Liver (tissue), 9 donors: ENCODE results near the gene CYP2R1. TPM values are rescaled to one million over a fixed set of nuclear protein-coding genes. Genes with fewer than 3 reads are reported as not detected.

ENCODE experiments used
- DNase-seq: peaks from one replicate; pipeline ENCODE4 v3.0.0-alpha.2; 2017; ENCODE audit warnings: low spot score
- H3K27ac ChIP-seq, 2 donors: one replicate each; pipeline ENCODE4 v1.7.0; 2013; ENCODE audit warnings: inconsistent platforms in 2 of 2, low read length in 2 of 2, control low read depth in 1 of 2, low read depth in 1 of 2, mild to moderate bottlenecking in 1 of 2
- H3K27me3 ChIP-seq, 4 donors: one replicate each; pipeline versions ENCODE4 v1.6.1 to v1.7.0; 2013; ENCODE audit warnings: low read length in 3 of 4, inconsistent platforms in 1 of 4, mild to moderate bottlenecking in 1 of 4, moderate library complexity in 1 of 4; ENCODE audit not compliant: control insufficient read depth in 4 of 4, insufficient read depth in 4 of 4
- H3K36me3 ChIP-seq, 4 donors: one replicate each; pipeline versions ENCODE4 v1.6.1 to v1.7.0; 2013; ENCODE audit warnings: low read length in 3 of 4, mild to moderate bottlenecking in 3 of 4, low read depth in 1 of 4, moderate library complexity in 1 of 4; ENCODE audit not compliant: control insufficient read depth in 4 of 4, insufficient read depth in 3 of 4
- H3K4me1 ChIP-seq, 4 donors: one replicate each; pipeline versions ENCODE4 v1.6.1 to v1.7.0; 2013; ENCODE audit warnings: low read length in 3 of 4, mild to moderate bottlenecking in 3 of 4, moderate library complexity in 1 of 4; ENCODE audit not compliant: control insufficient read depth in 4 of 4, insufficient read depth in 4 of 4
- H3K4me3 ChIP-seq, 3 donors: one replicate each; pipeline versions ENCODE4 v1.6.1 to v1.7.0; 2013; ENCODE audit warnings: low read length in 3 of 3, control low read depth in 1 of 3, low read depth in 1 of 3, mild to moderate bottlenecking in 1 of 3
- H3K9ac ChIP-seq, 2 donors: one replicate each; pipeline ENCODE4 v1.7.0; 2013; ENCODE audit warnings: low read length in 2 of 2, mild to moderate bottlenecking in 2 of 2, moderate library complexity in 2 of 2, control low read depth in 1 of 2, low read depth in 1 of 2
- H3K9me3 ChIP-seq, 4 donors: one replicate each; pipeline versions ENCODE4 v1.6.1 to v1.7.0; 2013; ENCODE audit warnings: low read length in 3 of 4; ENCODE audit not compliant: control insufficient read depth in 4 of 4
- CTCF ChIP-seq: fragments of 150-350 bp; IDR thresholded peaks from 2 replicates; pipeline ENCODE4 v1.5.1; 2017; ENCODE audit warnings: improper control_type of control experiment, low read depth, low read length; ENCODE audit not compliant: missing input control
- FOXA1 ChIP-seq: IDR thresholded peaks from 2 replicates; pipeline ENCODE4 v1.6.1; 2016; ENCODE audit warnings: antibody characterized with exemption
- FOXA2 ChIP-seq: IDR thresholded peaks from 2 replicates; pipeline ENCODE4 v1.6.1; 2016; ENCODE audit warnings: antibody characterized with exemption
- HNF4A ChIP-seq, 2 donors: conservative IDR thresholded peaks; 2 replicates each; pipeline ENCODE4 v1.6.1; 2016; ENCODE audit warnings: antibody characterized with exemption in 2 of 2, mild to moderate bottlenecking in 2 of 2
- JUND ChIP-seq, 2 donors: IDR thresholded peaks; 2 replicates each; pipeline ENCODE4 v1.6.1; 2016; ENCODE audit warnings: antibody characterized with exemption in 2 of 2
- MAX ChIP-seq: IDR thresholded peaks from 2 replicates; pipeline ENCODE4 v1.6.1; 2016; ENCODE audit warnings: antibody characterized with exemption
- NR2F2 ChIP-seq: IDR thresholded peaks from 2 replicates; pipeline ENCODE4 v1.6.1; 2016; ENCODE audit warnings: antibody characterized with exemption
- RAD21 ChIP-seq, 2 donors: IDR thresholded peaks; 2 replicates each; pipeline ENCODE4 v1.6.1; 2016; ENCODE audit warnings: antibody characterized with exemption in 2 of 2, mild to moderate bottlenecking in 2 of 2
- REST ChIP-seq: IDR thresholded peaks from 2 replicates; pipeline ENCODE4 v1.6.1; 2016; ENCODE audit warnings: antibody characterized with exemption, mild to moderate bottlenecking
- RXRA ChIP-seq, 2 donors: IDR thresholded peaks; 2 replicates each; pipeline ENCODE4 v1.6.1; 2017 to 2018; ENCODE audit warnings: antibody characterized with exemption in 2 of 2, mild to moderate bottlenecking in 1 of 2
- SP1 ChIP-seq: IDR thresholded peaks from 2 replicates; pipeline ENCODE4 v1.6.1; 2018; ENCODE audit warnings: antibody characterized with exemption, mild to moderate bottlenecking
- TAF1 ChIP-seq: conservative IDR thresholded peaks from 2 replicates; pipeline ENCODE4 v1.6.1; 2016; ENCODE audit warnings: antibody characterized with exemption, mild to moderate bottlenecking
- YY1 ChIP-seq: IDR thresholded peaks from 2 replicates; pipeline ENCODE4 v1.6.1; 2016; ENCODE audit warnings: antibody characterized with exemption, mild to moderate bottlenecking
- ZBTB33 ChIP-seq: IDR thresholded peaks from 2 replicates; pipeline ENCODE4 v1.6.1; 2016; ENCODE audit warnings: antibody characterized with exemption
- WGBS: extraction: QIAGEN DNeasy Blood & Tissue Kit; methylation state at CpG from one replicate; pipeline ENCODE4 v1.1.7; 2013; 5-methylcytosine and 5-hydroxymethylcytosine counted together
- polyA plus RNA-seq, 2 donors: library from polyadenylated mRNA; stranded (reverse) in 1 of 2; unstranded in 1 of 2; fragments of 200-250 nt in 1 of 2; fragments of >200 nt in 1 of 2; fragmentation: Nextera tagmentation in 1 of 2; extraction: Ambion mirVana in 1 of 2; gene quantifications; one replicate each; pipeline versions ENCODE4 v1.2.1 to v1.2.3, GENCODE V29; 2013 to 2015
- total RNA-seq, 2 donors: library from RNA; depleted of rRNA; stranded (reverse); fragments of >200 nt; gene quantifications; one replicate each; pipeline ENCODE4 v1.2.3, GENCODE V29; 2014
- donor health status: healthy.
- donor health status: healthy.
- donor health status: healthy.
- donor health status: healthy.
- donor health status: healthy.

CYP2R1 gene
- total and polyA plus RNA-seq, 4 donors: 3.2 to 8.2 (median 6.7) TPM

- Histone ChIP-seq H3K27ac (no peak overlapping the region), H3K4me1 (peaks cover 2 to 29% (median 4%) of the 10 kb centered on the region in 4 donors), H3K9me3 (no peaks in the 10 kb centered on the region), H3K36me3 (no peaks in the 10 kb centered on the region), H3K27me3 (no peaks in the 10 kb centered on the region), H3K4me3 (no peak overlapping the region), H3K9ac (no peak overlapping the region)
- TF ChIP-seq NR2F2 (no peak), FOXA2 (no peak), MAX (no peak), ZBTB33 (no peak), TAF1 (no peak), SP1 (no peak), JUND (IDR thresholded peaks at IDR 0.05) (no peak), YY1 (no peak), RXRA (IDR thresholded peaks at IDR 0.05) (no peak), HNF4A (conservative IDR thresholded peaks at IDR 0.05) (no peak), REST (no peak), FOXA1 (no peak)
- no peak for DNase-seq
- WGBS: 87% methylated on average over 5 of the region's 5 CpGs
Observed at GRCh38 chr11:14906578-14906977, 14.5 kb upstream of the CYP2R1 start.

GRCh38 chr11:14905104-14906033, 13.3 kb upstream of the CYP2R1 start:
- peak; percentile 70 for DNase-seq
- Histone ChIP-seq H3K9ac (peak overlapping the region; percentile 50 to 56), H3K27me3 (no peaks in the 10 kb centered on the region), H3K36me3 (no peaks in the 10 kb centered on the region), H3K9me3 (no peaks in the 10 kb centered on the region), H3K4me1 (peaks cover 2 to 29% (median 4%) of the 10 kb centered on the region in 4 donors), H3K27ac (peak overlapping the region; percentile 29 to 62), H3K4me3 (peak overlapping the region; percentile 68 to 90 (median 88))
- 19% methylated on average over 58 of the region's 58 CpGs for WGBS
- TF ChIP-seq TAF1 (peak; percentile 17), NR2F2 (no peak), SP1 (no peak), RAD21 (IDR thresholded peaks at IDR 0.05) (peak in 1 of 2 donors; percentile 49), RXRA (IDR thresholded peaks at IDR 0.05) (peak in 1 of 2 donors; percentile 23), CTCF (peak; percentile 29), HNF4A (conservative IDR thresholded peaks at IDR 0.05) (peak in 1 of 2 donors; percentile 4), FOXA1 (no peak), YY1 (no peak)
